ENCODE measurements around the gene LONRF2. TPM values are rescaled to one million over a fixed set of nuclear protein-coding genes. Genes with fewer than 3 reads are reported as not detected.

LONRF2 gene
- total and polyA plus RNA-seq, 2 donors from 2014 or later, result 1.1 to 6.3 TPM

GRCh38 chr2:100303744-100304143 lies 18.6 kb downstream of the LONRF2 start:
- no peak for FAIRE-seq

GRCh38 chr2:100302585-100302892 lies 19.8 kb downstream of the LONRF2 start:
- Histone ChIP-seq H3K27ac (ENCODE audit: low read depth in 2 of 2, low read length in 2 of 2) (no peak overlapping the region), H3K4me1 (ENCODE audit: control insufficient read depth in 2 of 3, insufficient read depth in 2 of 3, low read depth in 1 of 3, low read length in 3 of 3) (no peaks in the 10 kb centered on the region), H3K9me3 (ENCODE audit: control insufficient read depth in 2 of 3, insufficient read depth in 1 of 3, low read length in 3 of 3) (no peaks in the 10 kb centered on the region), H3K9ac (ENCODE audit: low read length in 3 of 3) (no peak overlapping the region), H3K36me3 (ENCODE audit: control insufficient read depth in 2 of 3, insufficient read depth in 3 of 3, low read length in 3 of 3) (no peaks in the 10 kb centered on the region), H3K4me3 (ENCODE audit: low read length in 3 of 3) (no peak overlapping the region), H3K27me3 (ENCODE audit: control insufficient read depth, insufficient read depth, low read length) (no peaks in the 10 kb centered on the region)
- DNase-seq (no peak), FAIRE-seq (no peak)
- intact Hi-C loops (cut with DNase I), result no loop called here
- no peak for TF ChIP-seq CTCF (IDR thresholded peaks at IDR 0.05; ENCODE audit: borderline replicate concordance, extremely low read depth, insufficient read depth)

More at GRCh38 chr2:100303744-100304143, 18.6 kb downstream of the LONRF2 start:
- no peak for TF ChIP-seq CTCF (IDR thresholded peaks at IDR 0.05; ENCODE audit: borderline replicate concordance, extremely low read depth, insufficient read depth)
- no peaks in the 10 kb centered on the region for H3K9me3 ChIP-seq (ENCODE audit: control insufficient read depth in 2 of 3, insufficient read depth in 1 of 3, low read length in 3 of 3)
- intact Hi-C loops (cut with DNase I), result no loop called here
- DNase-seq, result no peak
- no peak overlapping the region for H3K4me3 ChIP-seq (ENCODE audit: low read length in 3 of 3)
- no peak overlapping the region for H3K27ac ChIP-seq (ENCODE audit: low read depth in 2 of 2, low read length in 2 of 2)
- no peaks in the 10 kb centered on the region for H3K36me3 ChIP-seq (ENCODE audit: control insufficient read depth in 2 of 3, insufficient read depth in 3 of 3, low read length in 3 of 3)
- H3K4me1 ChIP-seq (ENCODE audit: control insufficient read depth in 2 of 3, insufficient read depth in 2 of 3, low read depth in 1 of 3, low read length in 3 of 3), result no peaks in the 10 kb centered on the region
- no peak overlapping the region for H3K9ac ChIP-seq (ENCODE audit: low read length in 3 of 3)
- H3K27me3 ChIP-seq (ENCODE audit: control insufficient read depth, insufficient read depth, low read length), result no peaks in the 10 kb centered on the region

DNA sequence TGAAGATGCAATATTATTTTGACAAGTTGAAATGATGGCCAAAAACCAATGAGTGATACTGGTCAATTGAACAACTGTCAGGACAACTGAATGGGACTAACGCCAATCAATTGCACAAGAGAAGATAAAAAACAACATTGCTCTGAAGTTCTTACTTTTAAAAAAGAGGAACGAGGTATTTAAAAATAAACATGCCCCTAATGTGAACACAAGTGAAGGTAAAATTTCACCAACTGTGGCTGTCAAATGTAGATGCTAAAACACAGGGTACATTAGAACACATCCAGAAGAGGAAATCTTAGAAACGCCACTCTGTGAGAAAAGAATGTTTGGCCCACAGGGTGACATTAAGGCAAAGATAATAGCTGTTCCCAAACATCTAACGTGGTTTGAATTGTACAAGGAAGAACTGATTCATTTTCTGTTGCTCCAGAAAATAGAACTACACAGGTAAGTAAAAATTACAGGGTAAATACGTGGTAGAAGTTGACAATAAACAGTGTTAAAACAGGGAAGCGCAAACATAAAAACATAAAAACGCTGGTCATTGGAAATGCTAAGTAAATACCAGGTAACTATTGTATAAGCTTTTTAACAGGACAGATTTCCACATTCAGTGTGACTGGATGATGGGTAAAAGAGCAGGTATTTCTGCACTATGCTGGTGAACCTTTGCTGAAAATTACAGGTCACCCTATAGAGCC lies 20.3 kb downstream of the LONRF2 start:
- Histone ChIP-seq H3K4me1 (ENCODE audit: control insufficient read depth in 2 of 3, insufficient read depth in 2 of 3, low read depth in 1 of 3, low read length in 3 of 3) (no peaks in the 10 kb centered on the region), H3K9me3 (ENCODE audit: control insufficient read depth in 2 of 3, insufficient read depth in 1 of 3, low read length in 3 of 3) (no peaks in the 10 kb centered on the region), H3K27ac (ENCODE audit: low read depth in 2 of 2, low read length in 2 of 2) (no peak overlapping the region), H3K9ac (ENCODE audit: low read length in 3 of 3) (no peak overlapping the region), H3K27me3 (ENCODE audit: control insufficient read depth, insufficient read depth, low read length) (no peaks in the 10 kb centered on the region), H3K36me3 (ENCODE audit: control insufficient read depth in 2 of 3, insufficient read depth in 3 of 3, low read length in 3 of 3) (no peaks in the 10 kb centered on the region), H3K4me3 (ENCODE audit: low read length in 3 of 3) (no peak overlapping the region)
- no peak for DNase-seq
- intact Hi-C loops (cut with DNase I), result no loop called here
- FAIRE-seq, result no peak
- TF ChIP-seq CTCF (IDR thresholded peaks at IDR 0.05; ENCODE audit: borderline replicate concordance, extremely low read depth, insufficient read depth), result no peak

- H3K36me3 ChIP-seq (ENCODE audit: control insufficient read depth in 2 of 3, insufficient read depth in 3 of 3, low read length in 3 of 3), result no peaks in the 10 kb centered on the region
- intact Hi-C loops (cut with DNase I), result no loop called here
- DNase-seq (no peak), FAIRE-seq (no peak)
- no peaks in the 10 kb centered on the region for H3K4me1 ChIP-seq (ENCODE audit: control insufficient read depth in 2 of 3, insufficient read depth in 2 of 3, low read depth in 1 of 3, low read length in 3 of 3)
- TF ChIP-seq CTCF (IDR thresholded peaks at IDR 0.05; ENCODE audit: borderline replicate concordance, extremely low read depth, insufficient read depth), result no peak
- no peak overlapping the region for H3K4me3 ChIP-seq (ENCODE audit: low read length in 3 of 3)
- no peaks in the 10 kb centered on the region for H3K9me3 ChIP-seq (ENCODE audit: control insufficient read depth in 2 of 3, insufficient read depth in 1 of 3, low read length in 3 of 3)
- H3K27ac ChIP-seq (ENCODE audit: low read depth in 2 of 2, low read length in 2 of 2), result no peak overlapping the region
- no peak overlapping the region for H3K9ac ChIP-seq (ENCODE audit: low read length in 3 of 3)
- H3K27me3 ChIP-seq (ENCODE audit: control insufficient read depth, insufficient read depth, low read length), result no peaks in the 10 kb centered on the region
These were observed 22.8 kb downstream of the LONRF2 start for GRCh38 chr2:100299548-100299947.

Measured in kidney (tissue), 14 donors.